Activated T-cell treated with anti-CD3 and anti-CD28 coated beads for 4 hours (primary cell): ENCODE data around the gene TMEM89.

Source experiments
- DNase-seq: peaks from one replicate; pipeline ENCODE4 v3.0.0-alpha.2; 2020

Gene TMEM89

DNA sequence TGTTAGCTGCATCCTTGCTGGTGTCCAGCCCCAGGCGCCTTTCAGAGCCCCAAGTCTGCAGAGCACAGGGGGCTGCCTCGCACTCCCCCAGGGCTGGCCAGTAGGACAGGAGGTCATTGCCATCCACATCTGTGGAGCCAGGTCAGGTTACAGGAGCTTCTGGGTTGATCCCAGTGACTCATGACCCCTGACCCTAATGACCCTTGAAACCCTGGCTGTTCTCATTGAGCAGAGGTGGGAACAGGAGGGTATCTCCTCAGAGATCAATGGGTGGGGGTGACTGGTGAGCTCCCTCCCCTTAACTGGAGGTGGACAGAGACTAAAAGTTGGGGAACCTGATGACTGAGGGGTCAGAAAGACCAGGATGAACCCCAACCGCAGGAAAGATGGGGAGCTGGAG lies 19.8 kb upstream of the TMEM89 start:
- no peak for DNase-seq

DNA sequence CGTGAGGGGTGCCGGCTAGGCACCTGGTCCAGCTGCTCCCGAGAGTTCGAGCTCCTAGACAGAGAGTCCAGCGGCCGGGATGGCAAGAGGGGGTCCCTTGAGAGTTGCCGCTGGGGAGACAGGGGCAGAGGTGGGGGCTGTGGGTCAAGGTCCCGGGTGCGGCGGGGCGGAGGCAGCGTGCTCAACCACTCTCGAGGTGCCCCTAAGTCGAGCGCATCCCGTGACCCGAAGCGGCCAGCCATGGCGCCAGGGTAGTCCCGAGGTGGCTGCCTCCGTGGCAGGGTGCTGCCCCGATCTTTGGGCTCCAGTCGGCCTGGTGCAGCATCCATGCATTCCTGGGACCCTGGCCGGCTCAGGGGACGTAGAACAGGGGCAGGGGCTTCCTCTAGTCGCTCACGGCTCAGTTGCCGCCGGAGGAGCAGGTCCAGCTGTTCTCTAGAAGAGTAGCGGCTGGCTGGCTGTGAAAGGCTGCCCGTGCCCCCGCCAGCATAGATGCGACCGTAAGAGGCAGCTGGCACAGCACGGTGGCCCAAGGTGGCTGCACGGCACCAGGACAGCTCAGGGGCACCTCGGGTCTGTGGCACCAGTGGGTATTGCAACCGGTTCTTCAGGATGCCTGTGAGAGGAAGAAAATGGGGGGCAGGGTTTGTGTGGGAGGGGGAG lies 18.5 kb upstream of the TMEM89 start:
- DNase-seq: no peak

DNA sequence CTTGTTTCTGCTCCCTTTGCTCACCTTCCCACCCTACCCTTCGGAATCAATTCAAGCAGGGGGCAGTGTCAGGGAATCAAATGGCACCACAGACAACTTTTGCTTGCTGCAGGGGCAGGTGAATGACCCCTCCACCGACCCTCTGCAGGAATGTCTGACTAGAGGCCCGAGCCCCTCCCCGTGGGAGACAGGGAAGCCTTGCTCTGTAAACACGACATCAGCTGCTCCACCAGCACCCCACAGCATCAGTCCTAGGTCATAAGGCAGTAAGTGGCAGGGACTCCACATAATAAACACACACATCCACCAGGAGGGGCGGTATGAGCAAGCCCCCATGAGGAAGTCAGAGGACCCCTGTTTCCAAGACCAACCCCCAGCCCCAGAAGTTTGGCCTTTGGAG lies 15.7 kb upstream of the TMEM89 start:
- no peak for DNase-seq

DNA sequence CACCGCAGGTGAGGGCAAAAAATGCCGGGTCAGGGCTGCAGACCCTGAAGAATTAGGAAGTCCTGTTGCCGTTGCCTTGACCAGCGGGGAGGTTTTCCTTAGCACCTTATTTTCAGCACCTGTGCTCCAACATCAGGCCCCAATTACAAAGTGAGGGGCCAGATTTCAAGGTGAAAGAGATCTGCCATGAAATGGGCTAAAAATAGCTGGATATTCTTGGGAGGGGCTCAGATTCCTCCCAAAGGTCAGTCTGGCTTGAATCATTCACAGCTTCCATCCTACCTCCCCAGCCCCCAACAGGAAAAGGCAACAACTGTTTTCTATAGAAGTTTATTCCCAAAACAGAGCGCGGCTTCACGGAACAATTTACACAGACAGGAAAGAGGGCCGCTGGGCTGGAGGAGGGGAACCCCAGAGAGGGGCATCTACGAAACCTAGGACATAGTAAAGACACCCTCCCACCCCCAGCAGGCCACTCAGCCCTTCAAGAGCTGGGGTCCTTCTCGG lies 14.6 kb upstream of the TMEM89 start:
- no peak for DNase-seq

DNA sequence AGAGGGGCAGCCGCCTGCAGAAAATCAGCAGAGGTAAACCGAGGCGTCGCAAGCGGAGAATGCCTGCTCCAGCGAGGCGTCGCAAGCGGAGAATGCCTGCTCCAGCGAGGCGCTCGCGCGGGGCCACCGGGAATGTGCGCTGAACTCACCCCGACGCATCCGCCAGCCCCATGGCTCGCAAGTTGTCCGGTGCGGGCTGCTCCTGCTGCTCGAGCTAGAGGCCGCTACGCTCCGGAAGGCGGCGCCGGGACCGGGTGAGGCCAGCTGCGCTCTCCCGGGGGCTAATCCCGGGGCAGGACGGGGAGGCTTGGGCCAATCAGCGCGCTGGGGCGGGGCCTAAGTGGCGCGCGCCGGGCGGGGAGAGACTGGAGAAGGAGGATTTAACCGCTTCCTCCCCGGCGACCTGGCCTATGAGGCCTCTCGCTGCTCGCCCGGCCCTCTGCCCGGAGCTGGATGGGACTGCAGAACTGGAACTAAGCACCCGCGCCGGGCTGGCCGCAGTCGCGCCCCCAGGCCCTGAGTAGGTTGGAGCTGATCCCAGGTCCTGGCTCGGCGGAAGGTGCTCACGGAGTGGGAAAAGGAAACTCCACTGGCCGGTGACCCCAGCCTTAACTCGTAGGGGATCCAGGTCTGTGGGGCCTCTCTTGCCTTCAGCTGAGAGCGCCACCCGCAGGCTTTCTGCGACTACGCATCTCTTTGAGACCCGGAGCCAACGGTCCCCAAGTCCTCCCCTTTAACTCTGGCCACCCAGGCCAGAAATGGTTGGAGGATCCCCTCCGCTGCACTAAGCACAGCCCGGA lies 13.9 kb upstream of the TMEM89 start, which contains the start of gene SLC26A6:
Gene SLC26A6 (minus strand): TSS at position 240 of the 800 bp plus-strand sequence. CDS start 68 bp downstream, at position 172.
- peak; percentile 85 for DNase-seq

DNA sequence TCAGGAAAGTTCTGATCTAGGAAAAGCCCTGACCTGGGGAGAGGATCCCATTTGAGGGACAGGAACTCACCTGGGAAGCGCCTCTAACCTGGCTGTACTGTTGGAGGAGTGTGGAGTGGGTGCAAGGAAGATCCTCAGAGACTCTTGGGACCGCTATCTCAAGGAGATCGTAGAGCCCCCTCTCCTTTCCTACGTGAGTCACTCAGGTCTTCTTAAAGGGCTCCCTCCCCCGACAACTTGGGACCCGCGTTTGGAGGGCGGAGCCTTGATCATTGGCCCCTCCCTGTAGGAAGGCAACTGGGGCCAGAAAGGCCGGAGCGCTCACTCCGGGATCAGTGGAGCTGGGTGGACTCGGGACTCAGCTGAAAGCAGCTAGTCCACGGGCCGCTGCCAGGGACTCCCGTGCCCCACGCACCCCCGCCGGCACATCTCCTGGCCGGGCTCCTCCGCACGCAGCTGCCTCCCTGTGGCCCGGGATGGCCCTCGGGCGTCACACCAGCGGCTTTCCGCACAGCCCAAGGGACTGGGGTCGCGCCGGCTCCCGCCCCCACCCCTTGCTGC lies 13.2 kb upstream of the TMEM89 start:
- peak; percentile 59 for DNase-seq

DNA sequence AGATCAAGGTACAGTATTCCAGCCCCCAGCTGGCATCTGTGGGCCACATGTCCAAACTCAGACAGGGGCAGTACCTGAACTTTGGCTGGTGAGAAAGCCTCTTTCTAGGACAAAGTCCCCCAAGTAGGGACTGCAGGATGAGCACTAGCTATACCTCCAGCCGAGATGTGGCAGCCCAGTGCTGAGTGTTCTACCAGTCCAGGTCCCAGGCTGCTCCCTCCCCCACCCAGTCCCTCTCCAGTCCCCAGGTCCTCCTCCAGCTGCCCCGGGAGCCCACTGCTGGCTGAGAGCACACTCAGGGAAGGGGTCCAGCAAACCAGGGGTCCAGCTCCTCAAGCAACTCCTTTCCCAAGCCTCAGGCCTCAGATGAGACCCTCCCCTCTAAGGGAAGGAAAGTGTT lies 12.2 kb upstream of the TMEM89 start:
- no peak for DNase-seq

DNA sequence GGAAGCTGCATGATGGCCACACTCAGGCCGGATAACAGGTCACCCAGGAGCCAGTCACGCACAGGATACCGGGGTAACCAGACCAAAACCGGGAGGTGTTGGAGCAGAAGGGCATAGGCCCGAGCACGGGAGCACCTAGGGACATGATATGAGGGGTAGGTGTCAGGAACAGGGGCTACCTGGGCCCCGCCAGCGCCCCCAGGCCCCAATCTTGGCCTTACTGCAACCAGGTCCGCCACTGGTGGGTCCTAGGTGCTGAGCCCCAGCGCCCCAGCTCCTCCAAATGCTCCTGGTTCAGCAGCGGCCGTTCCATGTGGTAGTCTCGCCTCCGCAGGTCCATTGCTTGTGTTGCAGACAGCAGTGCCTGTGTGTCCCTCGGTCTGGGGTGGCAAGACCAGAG lies 11.7 kb upstream of the TMEM89 start:
- DNase-seq: no peak

DNA sequence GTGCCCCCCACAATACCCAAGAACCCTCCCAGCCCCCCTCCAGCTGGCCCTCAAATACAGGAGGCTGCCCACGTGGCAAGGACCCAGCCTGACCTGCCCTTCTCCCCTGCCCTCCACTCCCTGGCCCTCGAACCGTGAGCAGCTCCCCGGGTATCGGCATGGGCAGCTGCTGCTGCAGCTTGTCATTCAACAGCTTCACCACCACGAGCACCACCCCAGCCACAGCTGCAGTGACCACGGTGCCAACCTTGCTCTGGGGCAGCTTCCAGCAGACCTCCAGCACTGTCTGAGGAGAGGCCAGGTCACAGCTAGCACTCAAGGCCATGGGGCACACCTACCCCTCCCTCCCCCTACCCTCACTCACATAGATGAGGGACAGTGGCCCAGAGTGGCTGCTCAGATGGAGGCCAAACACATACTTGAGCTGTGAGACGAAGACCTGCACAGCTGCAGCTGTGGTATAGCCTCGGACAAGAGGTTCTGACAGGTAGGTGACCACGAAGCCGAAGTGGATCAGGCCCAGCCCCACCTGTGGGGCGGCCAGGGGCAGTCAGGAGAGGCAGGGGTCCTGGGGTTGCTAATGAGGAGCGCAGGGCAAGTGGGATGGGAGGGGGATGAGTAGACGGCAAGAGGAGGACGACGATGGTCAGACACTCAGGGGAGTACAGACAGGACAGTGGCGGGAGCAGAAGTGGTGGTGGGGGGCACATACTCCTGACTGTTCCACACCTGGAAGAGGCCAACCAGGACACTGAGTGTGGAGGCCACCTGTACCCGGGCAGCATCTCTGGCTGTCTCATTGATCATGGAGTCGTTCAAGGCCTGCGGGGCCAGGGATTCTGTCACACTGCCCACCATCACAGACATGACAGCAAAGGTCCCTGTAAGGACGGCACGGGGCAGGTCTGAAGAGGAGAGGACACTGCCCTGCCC lies 10.2 kb upstream of the TMEM89 start:
- DNase-seq: no peak

DNA sequence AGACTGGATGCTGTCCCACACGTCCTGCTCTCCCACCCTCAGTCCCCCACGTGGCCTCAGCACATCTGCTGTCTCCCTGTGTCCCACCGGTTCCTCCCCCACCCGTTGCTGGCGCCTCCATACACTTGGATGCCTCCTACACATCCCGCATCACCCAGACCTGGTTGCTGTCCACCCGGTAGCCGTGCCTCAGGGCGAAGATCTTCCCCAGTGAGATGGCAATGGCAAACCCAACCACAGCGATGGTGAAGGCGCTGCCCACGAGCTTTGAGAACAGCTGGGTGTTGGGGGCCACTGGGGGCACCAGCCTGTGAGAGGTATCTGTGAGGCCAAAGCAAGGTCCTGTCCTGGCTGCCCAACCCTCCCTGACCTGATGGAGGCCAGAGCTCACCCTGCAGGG lies 9.3 kb upstream of the TMEM89 start:
- no peak for DNase-seq

DNA sequence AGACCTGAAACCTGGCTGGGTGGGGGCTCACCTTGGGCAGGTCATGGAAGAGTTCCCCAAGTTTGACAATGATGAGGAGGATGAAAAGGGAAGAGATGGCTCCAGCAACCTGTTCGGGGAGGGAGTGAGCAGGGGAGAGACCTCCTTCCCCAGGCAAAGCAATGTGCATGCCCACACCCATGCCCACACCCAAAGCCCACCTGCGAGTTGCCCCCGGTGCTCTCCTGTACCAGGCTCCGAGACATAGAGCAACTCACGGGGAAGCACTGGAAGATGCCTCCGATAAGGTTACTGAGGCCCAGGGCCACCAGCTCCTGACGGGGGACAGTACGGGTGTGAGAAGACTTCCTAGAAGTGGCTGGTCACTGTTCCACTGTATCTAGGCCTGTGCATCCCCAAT lies 8.8 kb upstream of the TMEM89 start:
- DNase-seq: no peak

DNA sequence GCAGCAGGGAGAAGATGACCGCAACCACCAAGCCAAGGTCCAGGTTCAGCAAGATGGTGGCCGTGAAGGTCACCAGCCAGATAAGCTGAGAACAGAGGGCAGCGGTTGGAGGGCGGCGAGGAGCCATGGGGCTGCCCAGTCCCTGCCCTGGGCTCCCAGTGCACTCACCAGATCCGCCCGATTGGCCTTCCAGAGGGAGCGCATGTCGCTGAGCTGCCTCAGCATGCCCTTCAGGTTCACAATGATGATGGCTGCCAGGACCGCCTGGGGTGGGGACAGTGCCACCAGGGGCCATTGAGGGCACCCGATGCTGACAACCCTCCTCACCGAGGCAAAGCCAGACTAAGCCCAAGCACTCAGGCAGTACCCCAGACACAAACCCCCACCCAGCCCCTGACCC lies 8.3 kb upstream of the TMEM89 start:
- DNase-seq: no peak

DNA sequence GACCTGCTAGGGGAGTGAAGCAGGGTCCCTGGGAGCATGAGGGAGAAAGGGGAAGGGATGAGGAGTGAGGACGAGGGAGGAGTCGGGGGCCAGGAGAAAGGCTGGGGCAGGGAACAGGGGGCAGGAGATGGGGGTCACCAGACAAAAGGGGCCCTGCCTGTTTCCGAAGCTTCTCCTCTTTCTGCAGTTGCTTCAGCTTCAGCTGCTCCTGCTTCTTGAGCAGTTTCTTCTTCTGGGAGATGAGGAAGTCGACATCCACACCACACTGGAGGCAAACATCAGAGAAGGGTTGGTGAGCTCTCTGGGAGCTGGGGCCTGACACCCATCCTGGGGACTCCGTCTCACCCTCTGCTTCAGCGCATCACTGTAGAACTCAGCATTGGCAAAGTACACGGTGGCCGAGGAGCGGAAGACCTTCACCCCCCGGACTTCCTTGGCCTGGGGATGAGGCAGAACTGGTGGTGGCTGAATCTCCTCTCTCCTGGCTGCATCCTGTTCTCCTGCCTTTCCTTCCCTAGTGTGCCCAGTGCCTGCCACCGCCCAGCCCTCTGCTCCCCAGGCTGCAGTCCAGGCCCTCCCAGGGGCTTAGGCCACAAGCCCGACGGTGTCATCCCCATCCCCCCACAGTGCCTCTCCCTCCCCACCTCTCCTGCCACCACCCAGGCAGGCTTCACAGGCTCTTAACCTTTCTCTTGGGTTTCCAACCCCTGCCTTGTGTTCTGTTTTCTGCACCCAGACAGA lies 6.9 kb upstream of the TMEM89 start:
- no peak for DNase-seq

DNA sequence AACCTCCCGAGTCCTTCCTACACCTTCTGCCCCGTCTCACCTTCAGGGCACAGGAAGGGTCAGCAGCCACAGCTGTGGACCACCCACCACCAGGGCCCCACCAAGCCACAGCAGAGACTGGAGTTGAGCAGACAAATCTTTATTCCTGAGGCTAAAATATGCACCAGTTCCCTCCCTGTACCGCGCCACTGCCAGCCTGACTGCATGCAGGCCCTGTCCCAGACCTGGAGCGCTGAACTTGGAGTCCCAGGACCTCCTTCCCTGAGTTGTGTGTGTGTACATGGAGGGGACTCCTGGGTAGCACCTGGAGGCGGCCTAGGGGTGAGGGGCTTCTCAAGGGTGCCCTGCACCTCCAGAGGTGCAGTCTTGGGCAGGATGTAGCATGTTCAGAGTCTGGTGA lies 4.0 kb upstream of the TMEM89 start:
- no peak for DNase-seq

DNA sequence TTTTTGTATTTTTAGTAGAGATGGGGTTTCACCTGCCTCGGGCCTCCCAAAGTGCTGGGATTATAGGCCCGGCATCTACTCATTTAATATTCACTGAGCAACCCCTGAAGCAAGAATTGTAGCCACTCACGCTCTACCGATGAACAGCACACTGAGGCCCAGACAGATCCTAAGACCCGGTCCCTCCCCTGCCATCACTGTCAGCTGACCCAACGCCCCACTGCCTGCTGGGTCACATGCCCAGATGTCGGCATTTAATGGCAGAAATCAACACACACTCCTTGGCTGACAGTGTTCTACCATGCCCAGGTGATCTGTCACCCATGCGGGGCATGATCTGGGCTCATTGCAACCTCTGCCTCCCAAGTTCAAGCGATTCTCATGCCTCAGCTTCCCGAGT lies 3.2 kb upstream of the TMEM89 start:
- no peak for DNase-seq

DNA sequence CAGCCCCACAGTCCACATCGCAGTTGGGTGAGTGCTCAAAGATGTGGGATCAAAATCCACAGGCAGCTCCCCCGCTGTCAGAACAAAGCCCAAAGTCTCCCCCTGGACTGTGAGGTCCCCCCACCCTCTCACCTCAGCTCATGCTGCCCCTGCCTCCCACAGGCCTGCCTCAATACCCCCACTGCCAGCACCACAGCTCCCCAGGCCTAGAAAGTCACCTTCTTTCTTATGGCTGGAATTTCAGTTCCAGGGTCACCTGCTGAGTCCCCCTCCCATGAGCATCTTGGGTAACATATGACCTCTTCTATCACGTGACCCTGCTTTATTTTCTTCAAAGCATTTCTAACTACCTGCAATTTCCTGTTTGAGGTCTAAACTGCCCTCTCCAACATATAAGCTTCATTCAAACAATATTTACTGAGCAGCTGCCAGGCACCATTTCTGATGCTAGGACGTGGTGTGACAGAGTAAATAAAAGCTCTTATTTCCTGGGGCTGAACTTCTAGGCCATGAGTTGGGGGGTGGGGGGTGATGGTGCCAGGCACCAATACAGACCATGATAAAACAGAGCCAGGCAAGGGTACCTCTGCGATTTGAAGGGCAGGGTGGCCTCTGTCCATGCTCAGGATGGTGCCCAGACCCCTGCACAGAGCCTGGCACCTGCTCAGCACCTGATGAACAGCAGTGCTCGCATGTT lies 2.4 kb upstream of the TMEM89 start:
- DNase-seq: no peak

DNA sequence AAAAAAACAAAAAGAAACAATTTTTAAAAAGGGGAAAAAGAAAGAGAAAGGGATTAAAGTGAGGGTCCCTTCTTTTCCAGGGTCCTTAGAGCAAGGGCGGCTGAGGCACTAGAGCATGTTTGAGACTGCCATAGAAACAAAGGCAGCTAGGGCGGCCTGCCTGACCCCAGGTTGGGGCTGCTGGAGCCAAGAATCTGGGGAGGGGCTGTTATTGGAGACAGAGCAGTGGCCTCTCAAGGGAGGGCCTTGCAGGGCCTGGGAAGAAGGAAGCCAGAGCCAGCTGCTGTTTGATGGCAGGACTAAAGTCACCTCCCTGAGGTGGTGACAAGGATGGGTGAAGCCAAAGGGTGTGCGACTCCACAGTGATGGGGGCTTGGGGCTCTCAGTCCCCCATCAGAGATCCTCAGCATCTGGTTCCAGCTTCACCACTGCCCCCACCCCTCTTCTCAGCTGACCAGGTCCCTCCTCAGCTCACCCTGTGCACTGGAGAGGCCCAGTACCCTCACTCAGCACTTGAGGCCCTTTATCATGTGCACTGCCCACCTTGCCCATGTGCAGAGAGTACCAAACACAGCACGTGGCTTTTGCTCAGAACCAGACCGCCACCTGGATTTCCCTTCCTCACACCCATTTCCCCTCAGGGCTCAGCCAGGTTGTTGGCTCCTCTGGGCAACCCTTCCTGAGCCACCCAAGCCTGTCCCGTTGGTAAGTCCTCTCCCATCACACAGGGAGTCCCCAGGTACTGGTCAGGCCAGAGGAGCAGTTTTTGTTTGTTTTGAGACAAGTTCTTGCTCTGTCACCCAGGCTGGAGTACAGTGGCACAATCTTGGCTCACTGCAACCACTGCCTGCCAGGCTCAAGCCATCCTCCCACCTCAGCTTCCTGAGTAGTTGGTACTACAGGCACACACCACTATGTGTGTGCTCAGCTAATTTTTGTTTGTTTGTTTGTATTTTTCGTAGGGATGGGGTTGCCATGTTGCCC lies 1.7 kb downstream of the TMEM89 start:
- no peak for DNase-seq

DNA sequence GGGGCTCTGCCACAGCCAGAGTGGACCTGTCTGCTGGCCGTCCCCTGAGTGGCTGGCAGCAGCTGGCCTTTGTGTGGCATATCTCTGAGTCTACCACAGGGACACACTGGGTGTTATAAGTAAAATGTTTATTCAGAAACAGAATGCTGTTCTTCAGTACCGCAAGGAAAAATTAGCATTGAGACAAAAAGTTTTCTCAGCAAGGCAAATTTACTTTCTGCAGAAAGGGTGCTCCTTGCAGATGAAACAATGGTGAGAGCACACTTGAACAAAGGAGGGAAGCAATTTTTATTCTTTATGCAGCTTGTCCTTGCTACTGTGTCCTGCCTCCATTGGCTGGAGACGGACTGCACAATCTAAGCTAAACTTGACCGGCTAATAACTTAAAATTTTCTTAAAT lies 4.0 kb downstream of the TMEM89 start:
- no peak for DNase-seq

DNA sequence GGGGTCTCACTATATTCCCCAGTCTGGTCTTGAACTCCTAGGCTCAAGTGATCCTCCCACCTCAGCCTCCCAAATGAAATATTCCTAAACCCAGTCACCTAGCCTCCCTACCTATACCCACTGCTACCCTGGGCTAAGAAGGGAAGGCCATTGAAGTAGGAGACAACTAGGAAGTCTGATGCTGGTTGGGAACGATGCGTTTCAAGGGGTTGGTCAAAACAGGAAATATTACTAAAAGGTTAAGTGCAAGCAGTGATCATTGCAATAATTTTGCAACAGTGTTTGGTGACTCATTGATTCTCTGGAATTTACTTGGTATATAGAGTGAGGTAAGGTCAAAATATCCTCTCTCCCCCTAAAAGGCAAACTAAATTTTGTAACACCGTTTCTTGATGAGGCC lies 7.5 kb downstream of the TMEM89 start:
- no peak for DNase-seq

DNA sequence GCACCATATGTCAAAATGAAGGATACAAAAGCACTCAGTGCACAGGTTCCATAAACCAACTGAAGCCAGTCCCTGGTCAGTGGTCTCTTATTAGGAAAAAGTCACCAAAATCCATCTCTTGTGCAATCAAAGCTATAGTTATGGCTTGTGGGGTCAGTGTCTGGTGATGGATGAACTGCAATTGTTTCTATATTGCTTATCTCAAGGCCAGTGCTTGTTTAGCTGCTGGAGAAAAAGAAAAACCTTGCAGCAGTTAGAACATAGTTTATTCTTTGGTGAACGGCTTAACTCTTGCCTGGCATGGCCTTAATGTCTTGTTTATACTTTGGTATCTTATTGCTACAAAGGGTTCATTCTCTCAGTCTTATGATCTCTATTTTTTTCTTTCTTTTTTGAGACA lies 9.3 kb downstream of the TMEM89 start:
- DNase-seq: no peak
